Activated CD8-positive, alpha-beta T cell treated with anti-CD3 and anti-CD28 coated beads, Interleukin-2, amount 10 ng/mL, durations not matched to agents 7 days and 5 days (primary cell): ENCODE data around the gene CDK3. TPM values are rescaled to one million over a fixed set of nuclear protein-coding genes. Genes with fewer than 3 reads are reported as not detected.
A peak's percentile ranks its signal among the peaks of the same experiment; 100 is the strongest.

Experiments
- ATAC-seq: fragments of 150-1000 bp; cut with Tn5 transposase; one replicate; pipeline ENCODE4 v1.10.0; 2021; ENCODE audit warnings: moderate library complexity
- CTCF ChIA-PET: fragments of 350-600 bp; sonication (Branson Sonifier 250); formaldehyde crosslinking; loops from one replicate; lab custom pipeline; 2021; ENCODE audit warnings: antibody characterized with exemption; lab: Charles Lee
- POLR2A ChIA-PET: fragments of 350-600 bp; sonication (Branson Sonifier 250); formaldehyde crosslinking; loops from one replicate; lab custom pipeline; 2021; ENCODE audit warnings: antibody characterized with exemption; lab: Charles Lee
- DNase-seq: peaks from one replicate; pipeline ENCODE4 v3.0.0-alpha.2; 2020
- H3K27ac Mint-ChIP-seq: one replicate; pipeline ENCODE4 v1.8.0; 2021; ENCODE audit warnings: mild to moderate bottlenecking, mixed read lengths
- H3K27me3 Mint-ChIP-seq: one replicate; pipeline ENCODE4 v1.8.0; 2021; ENCODE audit warnings: low read depth, mixed read lengths
- H3K36me3 Mint-ChIP-seq: one replicate; pipeline ENCODE4 v1.8.0; 2021; ENCODE audit warnings: low read depth, mixed read lengths
- H3K4me1 Mint-ChIP-seq: one replicate; pipeline ENCODE4 v1.8.0; 2021; ENCODE audit warnings: low read depth, mixed read lengths
- H3K4me3 Mint-ChIP-seq: one replicate; pipeline ENCODE4 v1.8.0; 2021; ENCODE audit warnings: mild to moderate bottlenecking, mixed read lengths
- H3K9me3 Mint-ChIP-seq: one replicate; pipeline ENCODE4 v1.8.0; 2022; ENCODE audit warnings: mixed read lengths; ENCODE audit not compliant: insufficient read depth
- total RNA-seq, 2 experiments: library from RNA; stranded (reverse); gene quantifications; one replicate each; pipeline ENCODE4 v1.2.3, GENCODE V29; 2021

CDK3 gene
- total RNA-seq, 2 experiments from 2014 or later: 6.4 to 7.3 TPM

DNA sequence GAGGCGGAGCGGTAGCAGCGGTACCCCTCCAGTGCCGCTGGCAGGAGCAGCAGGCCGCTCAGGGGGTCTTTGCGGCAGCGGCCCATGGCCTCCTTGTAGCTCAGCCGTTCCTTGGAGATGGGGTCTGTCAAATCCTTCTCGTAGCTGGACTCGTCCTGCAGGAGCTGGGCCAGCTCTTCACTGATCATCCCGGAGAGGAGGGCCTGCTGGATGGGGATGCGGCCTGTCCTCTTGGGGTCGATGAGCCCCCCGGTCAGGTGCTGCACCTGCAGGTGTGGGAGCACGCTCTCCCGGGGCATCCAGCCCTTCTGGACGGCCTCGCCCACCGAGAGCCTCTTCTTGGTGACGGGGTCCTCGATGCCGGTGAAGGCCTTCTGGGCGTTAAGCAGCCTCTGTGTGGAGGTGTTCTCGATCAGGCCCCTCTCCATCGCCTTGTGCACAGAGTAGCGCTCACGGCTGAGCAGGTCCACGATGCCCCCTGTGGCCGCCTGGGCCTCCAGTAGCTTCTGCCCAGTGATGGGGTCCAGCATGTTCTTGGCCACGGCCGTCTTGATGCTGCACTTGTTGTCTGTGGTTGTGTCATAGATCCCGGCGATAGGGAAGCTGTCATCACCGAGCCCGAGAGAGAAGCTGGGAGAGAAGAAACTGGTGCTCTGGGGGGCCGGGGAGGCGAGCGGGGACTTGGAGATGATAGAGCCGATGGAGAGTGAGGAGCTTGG is 6.6 kb downstream of the CDK3 start:
- POLR2A ChIA-PET: interaction anchor here (0.6 kb wide), 1 partner anchor 101 kb away, joined by 3 read pairs; no protein-coding TSS in a partner anchor
- ATAC-seq: no peak
- Mint-ChIP-seq H3K36me3 (peaks cover 3% of the 10 kb centered on the region), H3K4me1 (peaks cover 8% of the 10 kb centered on the region), H3K27me3 (no peaks in the 10 kb centered on the region), H3K9me3 (no peaks in the 10 kb centered on the region), H3K27ac (no peak overlapping the region), H3K4me3 (no peak overlapping the region)
- CTCF ChIA-PET: interaction anchor here (1.0 to 2.9 kb wide), 5 partner anchors 9 to 272 kb away, joined by 3 to 22 read pairs (median 5); partner anchors contain the start of genes MRPL38 and TRIM47
- no peak for DNase-seq

DNA sequence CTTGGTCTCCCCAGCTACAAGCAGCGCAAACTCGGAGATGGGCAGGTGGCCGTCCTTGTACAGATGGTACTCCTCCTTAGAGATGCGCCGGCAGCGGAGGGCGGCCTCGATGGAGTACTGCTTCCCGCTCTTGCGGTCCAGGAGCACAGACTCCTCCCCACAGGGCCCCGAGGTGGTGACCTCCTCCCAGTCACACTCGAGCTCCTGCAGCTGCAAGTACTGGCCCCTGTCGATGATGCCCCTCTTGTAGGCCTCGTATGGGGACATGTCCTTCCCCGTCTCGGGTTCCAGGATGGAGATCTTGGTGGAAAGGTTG is 7.2 kb downstream of the CDK3 start:
- no peak for ATAC-seq
- Mint-ChIP-seq H3K9me3 (no peaks in the 10 kb centered on the region), H3K27me3 (no peaks in the 10 kb centered on the region), H3K4me1 (peaks cover 8% of the 10 kb centered on the region), H3K27ac (no peak overlapping the region), H3K4me3 (no peak overlapping the region), H3K36me3 (peaks cover 3% of the 10 kb centered on the region)
- no peak for DNase-seq
- POLR2A ChIA-PET: interaction anchor here (0.6 kb wide), 1 partner anchor 102 kb away, joined by 3 read pairs; no protein-coding TSS in a partner anchor
- CTCF ChIA-PET: interaction anchor here (1.0 to 2.2 kb wide), 6 partner anchors 8 to 539 kb away, joined by 3 to 8 read pairs (median 5); partner anchors contain the start of genes CDK3, MRPL38 and TRIM47

DNA sequence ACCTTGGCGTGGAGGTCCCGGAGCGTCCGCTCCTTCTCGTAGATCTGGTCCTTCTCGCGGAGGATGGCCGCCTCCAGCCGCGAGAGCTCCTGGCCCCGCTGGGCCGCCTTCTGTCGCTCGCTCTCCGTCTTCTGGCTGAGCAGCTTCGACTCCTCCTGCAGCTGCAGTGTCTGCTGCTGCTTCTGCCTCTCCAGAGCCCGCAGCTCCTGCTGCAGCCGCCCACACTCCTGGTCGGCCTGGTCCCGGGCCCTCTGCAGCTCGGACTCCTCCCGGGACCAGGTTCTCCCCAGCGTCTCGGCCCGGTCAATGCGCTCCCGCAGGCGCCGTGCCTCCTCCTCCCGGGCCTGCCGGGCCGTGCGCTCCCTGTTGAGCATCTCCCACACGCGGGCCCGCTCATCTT is 7.6 kb downstream of the CDK3 start:
- Mint-ChIP-seq H3K4me1 (peaks cover 8% of the 10 kb centered on the region), H3K4me3 (no peak overlapping the region), H3K27ac (no peak overlapping the region), H3K36me3 (peaks cover 3% of the 10 kb centered on the region), H3K27me3 (no peaks in the 10 kb centered on the region), H3K9me3 (no peaks in the 10 kb centered on the region)
- ChIA-PET CTCF (interaction anchor here (1.0 to 2.2 kb wide), 6 partner anchors 8 to 538 kb away, joined by 3 to 8 read pairs (median 5); partner anchors contain the start of genes CDK3, MRPL38 and TRIM47), POLR2A (interaction anchor here (0.6 kb wide), 1 partner anchor 102 kb away, joined by 3 read pairs; no protein-coding TSS in a partner anchor)
- ATAC-seq (no peak), DNase-seq (no peak)

DNA sequence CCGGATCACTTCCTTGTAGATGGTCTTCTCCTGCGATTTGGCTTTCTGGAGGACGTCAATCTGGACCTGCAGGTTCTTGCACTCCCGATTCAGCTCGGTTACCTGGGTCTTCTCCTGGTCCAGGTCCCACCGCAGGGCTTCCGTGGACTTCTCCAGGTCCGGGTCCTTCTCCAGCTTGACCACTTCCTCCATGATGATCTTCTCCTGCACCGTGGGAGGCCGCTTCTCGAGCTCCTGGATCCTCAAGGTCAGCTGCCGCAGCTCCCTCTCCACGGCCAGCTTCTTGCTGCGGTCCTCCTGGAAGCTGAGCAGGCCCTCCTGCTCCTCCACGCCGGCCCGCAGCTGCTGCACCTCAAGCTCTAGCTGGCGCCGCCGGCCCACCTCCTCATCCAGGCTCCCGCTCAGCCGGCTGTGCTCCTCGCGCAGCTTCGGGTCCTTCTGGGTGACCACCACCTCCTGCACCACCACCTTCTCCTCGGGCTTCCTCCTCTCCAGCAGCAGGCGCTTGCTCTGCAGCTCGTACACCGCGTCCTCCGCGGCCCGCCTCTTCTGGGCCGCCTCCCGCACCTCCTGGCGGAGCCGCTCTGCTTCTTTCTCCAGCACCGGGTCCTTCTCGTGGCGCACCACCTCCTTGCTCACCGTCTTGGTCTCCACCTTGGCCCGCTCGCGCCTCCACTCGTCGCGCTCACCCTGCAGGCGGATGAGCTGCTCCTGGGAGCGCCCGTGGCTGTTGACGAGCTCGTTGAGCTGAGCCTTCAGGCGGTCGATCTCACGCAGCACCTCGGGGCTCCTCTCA is 8.2 kb downstream of the CDK3 start:
- ChIA-PET POLR2A (no interaction called here), CTCF (interaction anchor here (1.0 to 2.2 kb wide), 7 partner anchors 9 to 538 kb away, joined by 3 to 8 read pairs (median 5); partner anchors contain the start of genes CDK3, MRPL38 and TRIM47)
- Mint-ChIP-seq H3K27me3 (no peaks in the 10 kb centered on the region), H3K36me3 (peaks cover 3% of the 10 kb centered on the region), H3K9me3 (no peaks in the 10 kb centered on the region), H3K27ac (no peak overlapping the region), H3K4me3 (no peak overlapping the region), H3K4me1 (peaks cover 9% of the 10 kb centered on the region)
- no peak for DNase-seq
- ATAC-seq: no peak

DNA sequence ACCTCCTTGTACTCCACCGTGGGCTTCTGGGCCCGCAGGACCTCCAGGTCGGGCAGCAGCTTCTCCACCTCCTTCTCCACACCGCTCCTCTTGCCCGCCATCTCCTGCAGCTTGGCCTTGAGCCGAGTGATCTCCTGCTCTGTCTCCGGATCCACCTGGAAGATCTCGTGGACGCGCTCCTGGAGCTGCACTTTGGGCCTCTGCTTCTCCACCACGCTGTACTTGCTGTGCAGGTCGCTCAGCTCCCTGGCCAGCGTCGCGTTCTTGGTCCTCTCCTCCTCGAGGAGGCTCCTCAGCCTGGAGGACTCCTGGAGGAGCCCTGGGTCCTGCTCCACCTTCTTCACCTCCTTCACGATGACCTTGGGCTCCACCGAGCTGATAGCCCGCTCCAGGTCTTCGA is 8.8 kb downstream of the CDK3 start:
- ATAC-seq (no peak), DNase-seq (no peak)
- Mint-ChIP-seq H3K4me3 (no peak overlapping the region), H3K36me3 (peaks cover 3% of the 10 kb centered on the region), H3K9me3 (no peaks in the 10 kb centered on the region), H3K4me1 (peaks cover 15% of the 10 kb centered on the region), H3K27ac (no peak overlapping the region), H3K27me3 (no peaks in the 10 kb centered on the region)
- CTCF ChIA-PET: interaction anchor here (1.2 to 1.9 kb wide), 2 partner anchors 9 to 10 kb away, joined by 6 read pairs; partner anchors contain the start of gene CDK3
- POLR2A ChIA-PET: no interaction called here

DNA sequence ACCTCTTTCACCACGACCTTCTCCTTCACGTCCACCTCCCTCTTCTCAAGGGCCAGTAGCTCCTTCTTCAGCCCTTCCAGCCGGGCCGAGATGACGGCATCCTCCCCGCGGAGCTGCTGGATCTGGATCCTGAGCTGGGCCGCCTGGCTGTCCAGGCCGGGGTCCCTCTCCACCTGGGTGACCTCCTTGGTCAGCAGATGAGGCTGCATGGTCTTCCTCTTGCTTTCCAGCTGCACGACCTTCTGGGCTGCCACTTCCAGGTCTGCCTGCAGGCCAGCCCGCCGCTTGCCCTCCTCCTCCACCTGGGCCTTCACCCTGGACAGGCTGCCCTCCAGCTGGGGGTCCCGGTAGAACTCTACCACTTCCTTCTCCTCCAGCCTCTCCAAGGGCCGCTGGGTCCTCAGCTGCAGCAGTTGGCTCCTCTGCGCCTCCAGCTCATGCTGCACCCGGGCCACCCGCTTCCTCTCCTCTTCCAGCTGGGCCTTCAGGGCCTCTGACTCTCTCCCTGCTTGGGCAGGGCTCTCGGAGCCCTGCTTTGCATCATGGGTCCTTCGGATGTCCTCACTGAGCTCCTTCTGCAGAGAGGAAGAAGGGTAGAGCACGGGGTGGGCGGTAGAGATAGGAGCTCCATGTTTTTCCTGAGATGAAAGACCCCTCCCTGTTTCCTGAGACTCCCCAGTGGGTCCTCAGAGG is 9.5 kb downstream of the CDK3 start:
- H3K4me3 Mint-ChIP-seq: no peak overlapping the region
- no peaks in the 10 kb centered on the region for H3K27me3 Mint-ChIP-seq
- DNase-seq (no peak), ATAC-seq (no peak)
- H3K9me3 Mint-ChIP-seq: no peaks in the 10 kb centered on the region
- peaks cover 3% of the 10 kb centered on the region for H3K36me3 Mint-ChIP-seq
- H3K4me1 Mint-ChIP-seq: peaks cover 15% of the 10 kb centered on the region
- ChIA-PET POLR2A (interaction anchor here (0.5 kb wide), 1 partner anchor 20 kb away, joined by 3 read pairs; no protein-coding TSS in a partner anchor), CTCF (interaction anchor here (0.6 to 5.6 kb wide), 6 partner anchors 9 to 388 kb away, joined by 3 to 122 read pairs (median 4); partner anchors contain the start of genes CDK3 and MRPL38)
- no peak overlapping the region for H3K27ac Mint-ChIP-seq

DNA sequence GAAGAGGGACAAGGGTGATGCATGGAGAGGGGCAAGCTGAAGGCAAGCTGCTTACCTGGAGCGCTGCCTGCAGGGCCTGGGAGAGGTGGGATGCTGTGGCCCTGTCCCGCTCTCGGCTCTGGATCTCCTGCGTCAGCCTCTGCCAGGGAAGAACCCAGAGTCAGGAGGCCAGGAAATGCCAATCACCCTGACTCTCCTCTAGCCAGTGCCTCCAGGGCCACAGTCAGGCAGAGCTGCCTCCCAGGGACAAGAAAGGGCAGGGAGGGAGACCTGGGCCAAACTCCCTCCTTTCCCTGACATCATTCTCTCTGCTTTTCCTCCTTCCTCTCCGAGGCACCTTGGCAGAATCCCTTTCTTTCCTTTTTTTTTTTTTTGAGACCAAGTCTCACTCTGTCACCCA is 11.3 kb downstream of the CDK3 start:
- DNase-seq: no peak
- Mint-ChIP-seq H3K27me3 (no peaks in the 10 kb centered on the region), H3K9me3 (no peaks in the 10 kb centered on the region), H3K4me1 (peaks cover 8% of the 10 kb centered on the region), H3K27ac (no peak overlapping the region), H3K36me3 (no peaks in the 10 kb centered on the region), H3K4me3 (no peak overlapping the region)
- ChIA-PET CTCF (interaction anchor here (0.8 to 5.6 kb wide), 5 partner anchors 8 to 267 kb away, joined by 3 to 122 read pairs (median 5); partner anchors contain the start of gene CDK3), POLR2A (no interaction called here)
- no peak for ATAC-seq

DNA sequence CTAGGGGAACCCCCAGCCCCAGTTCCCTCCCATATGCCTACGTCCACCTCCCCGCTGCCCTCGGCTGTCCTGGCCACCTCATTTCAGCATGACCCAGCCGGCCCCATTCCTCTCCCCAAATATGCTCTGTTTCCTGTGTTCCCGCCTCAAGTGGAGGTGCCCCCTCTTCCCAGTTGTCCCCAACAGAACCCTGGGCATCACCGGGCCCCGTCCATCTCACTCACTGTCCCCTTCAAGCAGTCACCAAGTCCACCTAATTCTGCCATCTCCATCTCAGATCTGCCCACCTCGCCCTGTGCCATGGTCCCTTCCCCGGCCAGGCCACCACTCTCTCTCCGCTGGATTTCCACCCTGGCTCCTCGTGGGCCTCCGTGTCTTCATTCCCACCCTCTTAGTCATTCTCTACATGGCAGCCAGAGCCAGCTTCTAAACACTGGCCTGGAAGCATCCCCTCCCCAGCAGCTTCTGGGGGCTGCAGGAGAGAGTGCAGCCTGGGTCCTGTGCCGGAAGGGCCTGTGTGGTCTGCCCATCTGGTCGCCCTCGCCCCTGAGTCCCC is 12.8 kb downstream of the CDK3 start:
- H3K4me1 Mint-ChIP-seq: peaks cover 8% of the 10 kb centered on the region
- H3K27me3 Mint-ChIP-seq: no peaks in the 10 kb centered on the region
- ChIA-PET POLR2A (interaction anchor here (0.6 to 1.4 kb wide), 3 partner anchors 16 to 719 kb away, joined by 3 to 8 read pairs (median 3); no protein-coding TSS in a partner anchor), CTCF (interaction anchor here (1.0 to 5.6 kb wide), 52 partner anchors 10 to 385 kb away, joined by 3 to 122 read pairs (median 6); partner anchors contain the start of genes ACOX1, CDK3, EXOC7 and GALR2)
- H3K9me3 Mint-ChIP-seq: no peaks in the 10 kb centered on the region
- ATAC-seq (no peak), DNase-seq (no peak)
- no peak overlapping the region for H3K4me3 Mint-ChIP-seq
- no peaks in the 10 kb centered on the region for H3K36me3 Mint-ChIP-seq
- no peak overlapping the region for H3K27ac Mint-ChIP-seq

DNA sequence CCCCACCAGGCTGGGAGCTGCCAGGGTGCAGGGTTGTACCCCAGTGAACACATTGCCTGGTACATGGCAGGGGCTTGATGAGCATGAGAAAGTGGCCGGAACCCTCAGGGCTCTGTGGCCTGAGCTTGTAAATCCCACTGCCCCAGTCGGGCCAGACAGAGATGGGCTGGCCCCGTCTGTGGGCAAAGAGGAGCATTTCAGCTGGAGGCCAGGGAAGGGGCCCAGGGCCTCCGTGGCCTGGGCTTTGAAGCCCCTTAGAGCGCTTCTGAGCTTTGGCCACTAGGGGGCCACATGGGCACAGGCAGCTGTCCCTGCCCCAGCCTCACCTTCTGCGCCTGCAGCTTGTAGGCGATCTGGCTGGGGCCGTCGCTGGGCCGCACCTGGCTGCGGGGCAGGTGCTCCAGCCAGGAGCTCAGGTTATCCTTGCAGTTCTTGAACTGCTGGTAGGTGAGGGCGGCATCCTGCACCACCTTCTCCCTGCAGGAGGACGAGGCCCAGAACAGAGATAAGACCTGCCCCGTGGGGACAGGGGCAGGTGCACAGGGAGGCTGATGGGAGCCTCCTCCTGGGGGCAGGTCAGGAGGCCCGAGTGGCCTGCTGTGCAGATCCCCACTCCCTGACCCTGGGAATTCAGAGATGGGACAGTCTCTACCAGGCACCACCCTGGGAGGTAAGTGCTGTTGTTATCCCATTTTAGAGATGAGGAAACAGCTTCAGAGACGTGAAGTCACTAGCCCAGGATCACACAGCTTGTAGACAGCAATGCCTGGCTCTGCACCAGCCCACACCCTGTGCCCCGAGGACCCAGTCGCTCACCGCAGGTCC is 13.7 kb downstream of the CDK3 start:
- Mint-ChIP-seq H3K27me3 (no peaks in the 10 kb centered on the region), H3K4me3 (no peak overlapping the region), H3K4me1 (peaks cover 8% of the 10 kb centered on the region), H3K27ac (no peak overlapping the region), H3K9me3 (no peaks in the 10 kb centered on the region), H3K36me3 (no peaks in the 10 kb centered on the region)
- CTCF ChIA-PET: interaction anchor here (0.6 to 5.6 kb wide), 62 partner anchors 9 to 610 kb away, joined by 3 to 122 read pairs (median 6); partner anchors contain the start of genes ACOX1, CDK3, EXOC7 and GALR2
- DNase-seq (peak; percentile 84), ATAC-seq (peak; percentile 99)
- POLR2A ChIA-PET: interaction anchor here (0.7 to 1.4 kb wide), 5 partner anchors 15 to 265 kb away, joined by 3 to 8 read pairs (median 3); partner anchors contain the start of gene EXOC7

DNA sequence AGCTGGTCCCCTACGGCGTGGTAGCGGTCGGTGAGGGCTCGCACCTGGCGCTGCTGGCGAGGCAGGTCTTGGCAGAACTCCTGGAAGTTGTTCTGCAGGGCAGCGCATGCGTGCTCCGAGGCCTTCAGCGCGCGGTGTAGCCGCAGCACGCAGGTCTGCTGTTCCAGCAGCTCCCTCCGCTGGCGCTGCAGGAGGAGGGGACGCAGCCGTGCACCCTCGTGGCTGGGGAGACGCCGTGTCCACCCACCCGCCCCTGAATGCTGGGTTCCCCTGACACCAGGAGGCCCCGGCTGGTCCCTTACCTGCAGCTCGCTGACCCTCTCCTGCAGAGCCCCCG is 14.2 kb downstream of the CDK3 start:
- Mint-ChIP-seq H3K4me3 (no peak overlapping the region), H3K36me3 (no peaks in the 10 kb centered on the region), H3K27ac (no peak overlapping the region), H3K9me3 (no peaks in the 10 kb centered on the region), H3K27me3 (no peaks in the 10 kb centered on the region), H3K4me1 (peaks cover 8% of the 10 kb centered on the region)
- ATAC-seq (no peak), DNase-seq (no peak)
- CTCF ChIA-PET: interaction anchor here (0.6 to 5.6 kb wide), 52 partner anchors 9 to 487 kb away, joined by 3 to 122 read pairs (median 7); partner anchors contain the start of genes ACOX1, CDK3, EXOC7 and GALR2
- POLR2A ChIA-PET: interaction anchor here (0.7 to 1.4 kb wide), 2 partner anchors 15 to 65 kb away, joined by 3 to 8 read pairs; no protein-coding TSS in a partner anchor
